Fibroblast of lung (primary cell): Measurements from ENCODE around the gene HSPA9.

Source experiments
- CTCF ChIP-seq, 2 donors: IDR thresholded peaks in 1 of 2; conservative IDR thresholded peaks in 1 of 2; 1 replicate in 1 of 2; 2 replicates in 1 of 2; pipeline ENCODE4 v1.5.1; 2011 to 2012; ENCODE audit warnings: low read length in 2 of 2, control low read depth in 1 of 2, inconsistent platforms in 1 of 2, low read depth in 1 of 2, mild to moderate bottlenecking in 1 of 2
- EZH2 ChIP-seq: IDR thresholded peaks from 2 replicates; pipeline ENCODE4 v1.5.1; 2012; ENCODE audit warnings: low read length, control low read depth, mild to moderate bottlenecking; ENCODE audit errors: missing control alignments

- TF ChIP-seq CTCF (conservative IDR thresholded peaks at IDR 0.05 in 1 of 2, IDR thresholded peaks at IDR 0.05 in 1 of 2; ENCODE audit: low read depth in 1 of 2, low read length in 2 of 2) (no peak), EZH2 (no peak)
Observed at GRCh38 chr5:138577452-138577851, 2.3 kb upstream of the HSPA9 start.
